HEK293T (cell line): ENCODE measurements around the gene NDUFS7.
"Not testable (repeated sequence)": the region's sequence is repeated elsewhere in the genome, so short reads cannot be mapped to it uniquely, and the experiment has no call there.

ENCODE experiments used
- CTCF ChIA-PET: fragments of 350-600 bp; formaldehyde crosslinking; extraction: SDS; loops from one replicate; lab custom pipeline; 2021; ENCODE audit warnings: antibody characterized with exemption, inconsistent platforms; lab: Yijun Ruan, JAX
- POLR2A ChIA-PET: fragments of 350-600 bp; formaldehyde crosslinking; extraction: SDS; loops from one replicate; lab custom pipeline; 2020; ENCODE audit warnings: antibody characterized with exemption, inconsistent platforms; lab: Yijun Ruan, JAX
- DNase-seq: peaks from one replicate; pipeline ENCODE4 v3.0.0; 2012; ENCODE audit warnings: mixed read lengths; ENCODE audit errors: extremely low spot score
- ARNT ChIP-seq: fragments of 450-650 bp; IDR thresholded peaks from 2 replicates; pipeline ENCODE4 v1.6.1; 2017; ENCODE audit warnings: mild to moderate bottlenecking
- BHLHE40 ChIP-seq: fragments of 450-650 bp; IDR thresholded peaks from 2 replicates; pipeline ENCODE4 v1.6.1; 2016; ENCODE audit warnings: mild to moderate bottlenecking, moderate library complexity, borderline replicate concordance
- CTBP1 ChIP-seq: fragments of 450-650 bp; IDR thresholded peaks from 2 replicates; pipeline ENCODE4 v1.6.1; 2016; ENCODE audit warnings: borderline replicate concordance
- ELF4 ChIP-seq: fragments of 450-650 bp; IDR thresholded peaks from 2 replicates; pipeline ENCODE4 v1.6.1; 2017; ENCODE audit warnings: antibody characterized with exemption
- FOXA1 ChIP-seq: fragments of 450-650 bp; IDR thresholded peaks from 2 replicates; pipeline ENCODE4 v1.6.1; 2016; ENCODE audit warnings: mild to moderate bottlenecking
- FOXK2 ChIP-seq: fragments of 450-650 bp; IDR thresholded peaks from 2 replicates; pipeline ENCODE4 v1.6.1; 2016; ENCODE audit warnings: mild to moderate bottlenecking
- FOXM1 ChIP-seq: fragments of 450-650 bp; IDR thresholded peaks from 2 replicates; pipeline ENCODE4 v1.6.1; 2017; ENCODE audit warnings: mild to moderate bottlenecking, borderline replicate concordance
- HDGF ChIP-seq: fragments of 450-650 bp; IDR thresholded peaks from 2 replicates; pipeline ENCODE4 v1.6.1; 2017; ENCODE audit warnings: antibody characterized with exemption, borderline replicate concordance
- L3MBTL2 ChIP-seq: fragments of 450-650 bp; conservative IDR thresholded peaks from 2 replicates; pipeline ENCODE4 v1.6.1; 2016; ENCODE audit warnings: mild to moderate bottlenecking
- LEF1 ChIP-seq: fragments of 450-650 bp; IDR thresholded peaks from 2 replicates; pipeline ENCODE4 v1.6.1; 2017; ENCODE audit warnings: mild to moderate bottlenecking, borderline replicate concordance
- NFRKB ChIP-seq: fragments of 450-650 bp; IDR thresholded peaks from 2 replicates; pipeline ENCODE4 v1.6.1; 2016; ENCODE audit warnings: mild to moderate bottlenecking, moderate library complexity
- PKNOX1 ChIP-seq: fragments of 450-650 bp; IDR thresholded peaks from 2 replicates; pipeline ENCODE4 v1.6.1; 2016
- SP1 ChIP-seq: fragments of 450-650 bp; IDR thresholded peaks from 2 replicates; pipeline ENCODE4 v1.6.1; 2017
- SUZ12 ChIP-seq: fragments of 450-650 bp; IDR thresholded peaks from 2 replicates; pipeline ENCODE4 v1.6.1; 2016; ENCODE audit warnings: mild to moderate bottlenecking
- TARDBP ChIP-seq: fragments of 450-650 bp; IDR thresholded peaks from 2 replicates; pipeline ENCODE4 v1.6.1; 2016
- ZNF384 ChIP-seq: fragments of 450-650 bp; IDR thresholded peaks from 2 replicates; pipeline ENCODE4 v1.6.1; 2016

The NDUFS7 gene

GRCh38 chr19:1417145-1417544, 33.4 kb downstream of the NDUFS7 start:
- ChIA-PET POLR2A (interaction anchor here (1.0 kb wide), 1 partner anchor 148 kb away, joined by 3 read pairs; no protein-coding TSS in a partner anchor), CTCF (no interaction called here)
- no peak for TF ChIP-seq ARNT
- TF ChIP-seq BHLHE40 = no peak
- no peak for TF ChIP-seq HDGF

GRCh38 chr19:1417681-1418495, 34.2 kb downstream of the NDUFS7 start:
- ChIA-PET POLR2A (no interaction called here), CTCF (no interaction called here)
- DNase-seq = no peak
- no peak for TF ChIP-seq TARDBP
- no peak for TF ChIP-seq FOXM1
- no peak for TF ChIP-seq ELF4
- TF ChIP-seq ZNF384 = no peak
- TF ChIP-seq CTBP1 = no peak
- no peak for TF ChIP-seq FOXA1
- no peak for TF ChIP-seq SP1

More at GRCh38 chr19:1417145-1417544, 33.4 kb downstream of the NDUFS7 start:
- DNase-seq = no peak

GRCh38 chr19:1418496-1418775, 34.7 kb downstream of the NDUFS7 start:
- TF ChIP-seq L3MBTL2 = no peak
- TF ChIP-seq SUZ12 = no peak
- TF ChIP-seq SP1 = no peak
- TF ChIP-seq FOXM1 = no peak
- TF ChIP-seq BHLHE40 = no peak
- TF ChIP-seq ELF4 = no peak
- no peak for TF ChIP-seq PKNOX1
- no peak for TF ChIP-seq CTBP1
- no peak for TF ChIP-seq ARNT
- TF ChIP-seq FOXA1 = no peak
- TF ChIP-seq FOXK2 = no peak
- TF ChIP-seq NFRKB = no peak
- CTCF ChIA-PET = no interaction called here
- DNase-seq = no peak
- POLR2A ChIA-PET = no interaction called here

- TF ChIP-seq FOXA1 (no peak), ELF4 (no peak), L3MBTL2 (no peak), SP1 (no peak), TARDBP (no peak)
- ChIA-PET CTCF (no interaction called here), POLR2A (no interaction called here)
- no peak for DNase-seq
Observed at GRCh38 chr19:1418951-1419738, 35.4 kb downstream of the NDUFS7 start.

GRCh38 chr19:1420085-1420484, 36.4 kb downstream of the NDUFS7 start:
- DNase-seq, POLR2A ChIA-PET, CTCF ChIA-PET: not testable (repeated sequence)

- no peak for DNase-seq
- ChIA-PET CTCF (no interaction called here), POLR2A (no interaction called here)
- no peak for TF ChIP-seq SUZ12
- TF ChIP-seq NFRKB = no peak
- TF ChIP-seq FOXA1 = no peak
- TF ChIP-seq SP1 = no peak
- TF ChIP-seq ELF4 = no peak
- TF ChIP-seq FOXM1 = no peak
- no peak for TF ChIP-seq HDGF
- TF ChIP-seq LEF1 = no peak
- TF ChIP-seq L3MBTL2 = no peak
Observed at GRCh38 chr19:1420590-1420989, 36.9 kb downstream of the NDUFS7 start.

- TF ChIP-seq ARNT = no peak
- no peak for TF ChIP-seq NFRKB
- TF ChIP-seq FOXK2 = no peak
- TF ChIP-seq HDGF = no peak
- no peak for TF ChIP-seq SUZ12
- TF ChIP-seq CTBP1 = no peak
- TF ChIP-seq PKNOX1 = no peak
- TF ChIP-seq ELF4 = no peak
- TF ChIP-seq ZNF384 = no peak
- TF ChIP-seq LEF1 = no peak
- TF ChIP-seq SP1 = no peak
- TF ChIP-seq L3MBTL2 = no peak
- no peak for TF ChIP-seq FOXA1
- TF ChIP-seq FOXM1 = no peak
- no peak for TF ChIP-seq TARDBP
- TF ChIP-seq BHLHE40 = no peak
- POLR2A ChIA-PET = interaction anchor here (0.7 kb wide), 1 partner anchor 19 kb away, joined by 3 read pairs; no protein-coding TSS in a partner anchor
- CTCF ChIA-PET = interaction anchor here (0.7 kb wide), 1 partner anchor 455 kb away, joined by 3 read pairs; no protein-coding TSS in a partner anchor
- no peak for DNase-seq
Observed at GRCh38 chr19:1421218-1421957, 37.7 kb downstream of the NDUFS7 start.
